Measurements from ENCODE around the gene NF1. TPM values are rescaled to one million over a fixed set of nuclear protein-coding genes. Genes with fewer than 3 reads are reported as not detected.

The NF1 gene
- polyA plus RNA-seq, 2 of the 4 experiments (the other 2 are of a cell fraction), result 15.9 to 73.2 TPM

DNA sequence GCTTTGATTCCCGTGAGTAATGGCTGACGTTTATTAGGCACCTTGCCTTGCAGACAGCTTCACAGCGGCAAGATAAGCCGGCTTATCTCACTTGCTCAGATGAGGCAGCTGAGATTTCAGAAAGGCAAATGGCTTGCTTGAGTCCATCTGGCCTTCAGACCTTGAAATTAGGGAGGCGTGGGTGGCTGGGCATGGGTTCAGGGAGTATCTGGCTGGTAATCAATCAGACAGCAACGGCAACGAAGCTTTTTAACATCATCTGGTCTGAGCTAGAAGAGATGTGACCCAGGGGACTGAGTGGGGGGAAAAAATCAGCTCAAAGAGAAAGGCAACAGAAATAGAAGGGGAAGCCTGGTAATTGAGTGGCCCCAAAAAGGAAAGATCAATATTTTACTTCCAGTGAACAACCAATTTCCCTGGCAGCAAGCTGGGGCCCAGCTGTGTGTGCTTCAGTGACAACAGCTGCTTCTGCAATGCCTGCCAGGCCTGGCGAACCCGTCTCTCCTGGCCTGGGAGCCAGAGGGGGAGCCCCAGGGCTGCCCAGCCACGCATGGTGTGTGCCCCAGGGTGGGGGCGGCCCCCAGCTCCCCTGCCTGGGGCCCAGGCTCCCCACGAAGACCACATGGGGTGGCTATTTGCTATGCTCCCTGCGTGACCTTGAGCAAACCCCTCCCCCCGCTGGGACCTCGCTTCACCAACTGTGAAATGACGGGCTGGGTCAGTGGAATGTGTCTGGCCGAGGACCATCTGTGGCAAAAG, 330.7 kb downstream of the NF1 start:
- H3K4me1 ChIP-seq, result no peaks in the 10 kb centered on the region
- no peak overlapping the region for H3K4me3 ChIP-seq
- 55% methylated on average over 16 of the region's 17 CpGs for WGBS (ENCODE audit: missing lambda C conversion rate)
- DNase-seq (ENCODE audit: low read depth in 1 of 2, low spot score in 1 of 2) (no peak), ATAC-seq (peak in 1 of 2 experiments; percentile 19; a peak in 1 of 6 replicates), FAIRE-seq (no peak)
- H3K4me2 ChIP-seq, result no peak overlapping the region
- H3K27ac ChIP-seq, result no peak overlapping the region
- ChIA-PET POLR2A (no interaction called here), CTCF (interaction anchor here (0.8 to 4.9 kb wide), 9 partner anchors 9 to 417 kb away, joined by 3 to 37 read pairs (median 4); no protein-coding TSS in a partner anchor)
- TF ChIP-seq HOXB13 (CRISPR knock-in tag; IDR thresholded peaks at IDR 0.05; ENCODE audit: low read depth) (no peak), ZNF302 (CRISPR knock-in tag; IDR thresholded peaks at IDR 0.05) (no peak), CHD2 (IDR thresholded peaks at IDR 0.05; ENCODE audit: low read length, partially characterized antibody) (no peak), RFX5 (IDR thresholded peaks at IDR 0.05) (no peak), TP53 (CRISPR knock-in tag; IDR thresholded peaks at IDR 0.05) (no peak), MAZ (IDR thresholded peaks at IDR 0.05; ENCODE audit: borderline replicate concordance, low read depth, low read length) (no peak), RARB (CRISPR knock-in tag; IDR thresholded peaks at IDR 0.05) (no peak), EHMT2 (IDR thresholded peaks at IDR 0.05; ENCODE audit: low read depth) (no peak), CBX2 (IDR thresholded peaks at IDR 0.05; ENCODE audit: borderline replicate concordance, low read depth) (no peak), FOXS1 (CRISPR knock-in tag; IDR thresholded peaks at IDR 0.05) (no peak), ZSCAN20 (CRISPR knock-in tag; IDR thresholded peaks at IDR 0.05) (no peak), ZC3H11A (IDR thresholded peaks at IDR 0.05) (no peak), PHF8 (IDR thresholded peaks at IDR 0.05; ENCODE audit: borderline replicate concordance, low read depth) (no peak), ZFP36 (IDR thresholded peaks at IDR 0.05; ENCODE audit: borderline replicate concordance, partially characterized antibody) (no peak), CBX8 (IDR thresholded peaks at IDR 0.05) (no peak), RAD21 (conservative IDR thresholded peaks at IDR 0.05 in 1 of 2, IDR thresholded peaks at IDR 0.05 in 1 of 2) (no peak)
- TF ChIP-seq, protein P1, sequence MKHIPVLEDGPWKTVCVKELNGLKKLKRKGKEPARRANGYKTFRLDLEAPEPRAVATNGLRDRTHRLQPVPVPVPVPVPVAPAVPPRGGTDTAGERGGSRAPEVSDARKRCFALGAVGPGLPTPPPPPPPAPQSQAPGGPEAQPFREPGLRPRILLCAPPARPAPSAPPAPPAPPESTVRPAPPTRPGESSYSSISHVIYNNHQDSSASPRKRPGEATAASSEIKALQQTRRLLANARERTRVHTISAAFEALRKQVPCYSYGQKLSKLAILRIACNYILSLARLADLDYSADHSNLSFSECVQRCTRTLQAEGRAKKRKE (CRISPR knock-in tag; IDR thresholded peaks at IDR 0.05; ENCODE audit: low read depth), result no peak
- TF ChIP-seq, protein P2, sequence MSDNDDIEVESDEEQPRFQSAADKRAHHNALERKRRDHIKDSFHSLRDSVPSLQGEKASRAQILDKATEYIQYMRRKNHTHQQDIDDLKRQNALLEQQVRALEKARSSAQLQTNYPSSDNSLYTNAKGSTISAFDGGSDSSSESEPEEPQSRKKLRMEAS (IDR thresholded peaks at IDR 0.05), result no peak
- H3K9me3 ChIP-seq, result 0 out of 3 replicates have a peak, but pooled peaks cover 3% of the 10 kb centered on the region

Small RNA genes lying within 50 kb of the gene (small RNA-seq; reads per million reads assigned to genes)
- gene MIR4733, result 0 to 9.7 (median 1.4) reads per million in 6 experiments

Other genes with a start within 250 kb of the NF1 start
- 25.3 and 27.5 TPM in 2 replicates for gene TEFM, start 188.7 kb upstream of the NF1 start, polyA plus RNA-seq (2011; rRNA removed)
- gene TEFM, start 188.7 kb upstream of the NF1 start, polyA plus RNA-seq (2017; fragmentation: RNase III; extraction: RNeasy Plus Mini Kit Qiagen cat#74134 plus additional on column Dnase treatment), result 26.8 to 31.6 TPM (median 30.6 TPM) in 3 replicates
- gene ADAP2, start 173.0 kb upstream of the NF1 start, polyA plus RNA-seq (2011; rRNA removed), result 4.5 and 5.0 TPM in 2 replicates
- 3.3 to 3.9 TPM (median 3.7 TPM) in 3 replicates for gene ADAP2, start 173.0 kb upstream of the NF1 start, polyA plus RNA-seq (2017; fragmentation: RNase III; extraction: RNeasy Plus Mini Kit Qiagen cat#74134 plus additional on column Dnase treatment)
- gene RNF135, start 123.9 kb upstream of the NF1 start, polyA plus RNA-seq (2011; rRNA removed), result 35.0 and 43.1 TPM in 2 replicates
- gene RNF135, start 123.9 kb upstream of the NF1 start, polyA plus RNA-seq (2017; fragmentation: RNase III; extraction: RNeasy Plus Mini Kit Qiagen cat#74134 plus additional on column Dnase treatment), result 23.1 to 25.8 TPM (median 24.7 TPM) in 3 replicates
- not detected in 2 replicates for gene OMG, start 202.3 kb downstream of the NF1 start, polyA plus RNA-seq (2011; rRNA removed)
- not detected in 3 replicates for gene OMG, start 202.3 kb downstream of the NF1 start, polyA plus RNA-seq (2017; fragmentation: RNase III; extraction: RNeasy Plus Mini Kit Qiagen cat#74134 plus additional on column Dnase treatment)
- not detected in 2 replicates for gene EVI2B, start 219.1 kb downstream of the NF1 start, polyA plus RNA-seq (2011; rRNA removed)
- 0.04 to 0.08 TPM (median 0.05 TPM) in 3 replicates for gene EVI2B, start 219.1 kb downstream of the NF1 start, polyA plus RNA-seq (2017; fragmentation: RNase III; extraction: RNeasy Plus Mini Kit Qiagen cat#74134 plus additional on column Dnase treatment)
- gene EVI2A, start 226.6 kb downstream of the NF1 start, polyA plus RNA-seq (2011; rRNA removed), result not detected in 2 replicates
- gene EVI2A, start 226.6 kb downstream of the NF1 start, polyA plus RNA-seq (2017; fragmentation: RNase III; extraction: RNeasy Plus Mini Kit Qiagen cat#74134 plus additional on column Dnase treatment), result not detected in 3 replicates